ENCODE data around the gene PRKAG2. TPM values are rescaled to one million over a fixed set of nuclear protein-coding genes. Genes with fewer than 3 reads are reported as not detected.

PRKAG2 gene
- total RNA-seq, 1 experiment from 2014 or later: 73.9 TPM

- peak; percentile 86 for DNase-seq (ENCODE audit: unreplicated experiment)
- Mint-ChIP-seq H3K27ac (ENCODE audit: low read depth, unreplicated experiment) (no peak overlapping the region), H3K4me1 (ENCODE audit: insufficient read depth, unreplicated experiment) (peaks cover 53% of the 10 kb centered on the region), H3K9me3 (ENCODE audit: unreplicated experiment) (no peaks in the 10 kb centered on the region), H3K4me3 (ENCODE audit: unreplicated experiment) (no peak overlapping the region), H3K27me3 (ENCODE audit: insufficient read depth, unreplicated experiment) (no peaks in the 10 kb centered on the region), H3K36me3 (ENCODE audit: insufficient read depth, unreplicated experiment) (peaks cover 53% of the 10 kb centered on the region)
- TF ChIP-seq CTCF (IDR thresholded peaks at IDR 0.05; ENCODE audit: unreplicated experiment): no peak
- intact Hi-C loops (cut with micrococcal nuclease): no loop called here
- BruUV-seq (replicated peaks): no TSS peak
- ChIA-PET CTCF (interaction anchor here (1.0 to 1.2 kb wide), 3 partner anchors 18 to 29 kb away, joined by 3 to 5 read pairs (median 5); no protein-coding TSS in a partner anchor), POLR2A (interaction anchor here (0.6 to 4.3 kb wide), 6 partner anchors 9 to 144 kb away, joined by 3 to 37 read pairs (median 4); no protein-coding TSS in a partner anchor)
Observed at GRCh38 chr7:151601521-151602305, 275.2 kb downstream of the PRKAG2 start.

- H3K4me3 Mint-ChIP-seq (ENCODE audit: unreplicated experiment): no peak overlapping the region
- H3K27ac Mint-ChIP-seq (ENCODE audit: low read depth, unreplicated experiment): peak overlapping the region; percentile 68
- DNase-seq (ENCODE audit: unreplicated experiment): no peak
- H3K27me3 Mint-ChIP-seq (ENCODE audit: insufficient read depth, unreplicated experiment): no peaks in the 10 kb centered on the region
- no peaks in the 10 kb centered on the region for H3K9me3 Mint-ChIP-seq (ENCODE audit: unreplicated experiment)
- no peak for TF ChIP-seq CTCF (IDR thresholded peaks at IDR 0.05; ENCODE audit: unreplicated experiment)
- no TSS peak for BruUV-seq (replicated peaks)
- intact Hi-C loops (cut with micrococcal nuclease): no loop called here
- CTCF ChIA-PET: interaction anchor here (1.0 to 1.5 kb wide), 7 partner anchors 10 to 153 kb away, joined by 3 to 4 read pairs (median 3); no protein-coding TSS in a partner anchor
- peaks cover 56% of the 10 kb centered on the region for H3K4me1 Mint-ChIP-seq (ENCODE audit: insufficient read depth, unreplicated experiment)
- H3K36me3 Mint-ChIP-seq (ENCODE audit: insufficient read depth, unreplicated experiment): peaks cover 57% of the 10 kb centered on the region
- POLR2A ChIA-PET: interaction anchor here (0.8 to 4.3 kb wide), 8 partner anchors 9 to 154 kb away, joined by 3 to 37 read pairs (median 3); no protein-coding TSS in a partner anchor
Observed at GRCh38 chr7:151600331-151600730, 276.6 kb downstream of the PRKAG2 start.

GRCh38 chr7:151599401-151600227, 277.3 kb downstream of the PRKAG2 start:
- H3K27me3 Mint-ChIP-seq (ENCODE audit: insufficient read depth, unreplicated experiment): no peaks in the 10 kb centered on the region
- peak; percentile 87 for DNase-seq (ENCODE audit: unreplicated experiment)
- H3K27ac Mint-ChIP-seq (ENCODE audit: low read depth, unreplicated experiment): peak overlapping the region; percentile 68
- no TSS peak for BruUV-seq (replicated peaks)
- POLR2A ChIA-PET: interaction anchor here (0.8 to 4.3 kb wide), 7 partner anchors 10 to 155 kb away, joined by 3 to 37 read pairs (median 3); no protein-coding TSS in a partner anchor
- H3K4me3 Mint-ChIP-seq (ENCODE audit: unreplicated experiment): peak overlapping the region; percentile 18
- H3K4me1 Mint-ChIP-seq (ENCODE audit: insufficient read depth, unreplicated experiment): peaks cover 58% of the 10 kb centered on the region
- TF ChIP-seq CTCF (IDR thresholded peaks at IDR 0.05; ENCODE audit: unreplicated experiment): no peak
- no peaks in the 10 kb centered on the region for H3K9me3 Mint-ChIP-seq (ENCODE audit: unreplicated experiment)
- peaks cover 62% of the 10 kb centered on the region for H3K36me3 Mint-ChIP-seq (ENCODE audit: insufficient read depth, unreplicated experiment)
- CTCF ChIA-PET: interaction anchor here (0.9 to 1.5 kb wide), 10 partner anchors 9 to 154 kb away, joined by 3 to 5 read pairs (median 3); no protein-coding TSS in a partner anchor
- intact Hi-C loops (cut with micrococcal nuclease): no loop called here
